PC-3 (cell line): ENCODE results near the gene ADORA2B.

ENCODE experiments used
- EZH2 ChIP-seq: fragments of 300-600 bp; sonication (generic); IDR thresholded peaks from one replicate; pipeline ENCODE4 v1.6.1; 2017; ENCODE audit warnings: antibody characterized with exemption, mild to moderate bottlenecking, low read length; ENCODE audit not compliant: unreplicated experiment
- EZH2phosphoT487 ChIP-seq: fragments of 300-600 bp; sonication (generic); IDR thresholded peaks from 2 replicates; pipeline ENCODE4 v1.6.1; 2018; ENCODE audit warnings: mild to moderate bottlenecking, antibody characterized with exemption, low read length, borderline replicate concordance
- TF ChIP-seq, protein P1 (sequence below): fragments of 300-600 bp; sonication (generic); conservative IDR thresholded peaks from 2 replicates; pipeline ENCODE4 v1.5.1; 2017; ENCODE audit warnings: antibody characterized with exemption, low read depth, mild to moderate bottlenecking, low read length

DNA sequence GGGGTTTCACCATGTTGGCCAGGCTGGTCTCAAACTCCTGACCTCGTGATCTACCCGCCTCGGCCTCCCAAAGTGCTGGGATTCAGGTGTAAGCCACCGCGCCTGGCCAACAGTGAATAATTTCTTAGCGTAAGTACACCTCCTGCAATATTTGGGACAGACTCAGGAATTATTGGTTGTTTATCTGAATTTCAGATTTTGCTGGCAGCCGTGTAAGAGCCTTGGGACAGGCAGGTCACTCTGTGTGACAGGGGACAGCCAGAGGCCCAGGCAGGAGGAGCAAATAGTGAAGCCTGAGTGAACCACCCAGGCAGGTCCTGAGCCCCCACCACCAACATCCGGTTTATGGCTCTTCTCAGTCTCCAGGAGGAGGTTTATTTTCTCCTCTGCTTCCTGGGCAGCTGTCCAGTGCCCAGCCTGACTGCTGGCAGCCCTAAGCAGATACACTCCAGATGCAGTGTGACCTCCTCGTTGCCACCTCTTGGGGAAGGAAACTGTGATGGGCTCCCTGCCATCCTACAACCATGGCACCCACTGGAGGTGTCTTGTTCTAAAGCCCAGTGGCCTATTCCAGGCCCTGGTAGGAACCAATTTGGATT, 26.2 kb upstream of the ADORA2B start:
- TF ChIP-seq, protein P1, sequence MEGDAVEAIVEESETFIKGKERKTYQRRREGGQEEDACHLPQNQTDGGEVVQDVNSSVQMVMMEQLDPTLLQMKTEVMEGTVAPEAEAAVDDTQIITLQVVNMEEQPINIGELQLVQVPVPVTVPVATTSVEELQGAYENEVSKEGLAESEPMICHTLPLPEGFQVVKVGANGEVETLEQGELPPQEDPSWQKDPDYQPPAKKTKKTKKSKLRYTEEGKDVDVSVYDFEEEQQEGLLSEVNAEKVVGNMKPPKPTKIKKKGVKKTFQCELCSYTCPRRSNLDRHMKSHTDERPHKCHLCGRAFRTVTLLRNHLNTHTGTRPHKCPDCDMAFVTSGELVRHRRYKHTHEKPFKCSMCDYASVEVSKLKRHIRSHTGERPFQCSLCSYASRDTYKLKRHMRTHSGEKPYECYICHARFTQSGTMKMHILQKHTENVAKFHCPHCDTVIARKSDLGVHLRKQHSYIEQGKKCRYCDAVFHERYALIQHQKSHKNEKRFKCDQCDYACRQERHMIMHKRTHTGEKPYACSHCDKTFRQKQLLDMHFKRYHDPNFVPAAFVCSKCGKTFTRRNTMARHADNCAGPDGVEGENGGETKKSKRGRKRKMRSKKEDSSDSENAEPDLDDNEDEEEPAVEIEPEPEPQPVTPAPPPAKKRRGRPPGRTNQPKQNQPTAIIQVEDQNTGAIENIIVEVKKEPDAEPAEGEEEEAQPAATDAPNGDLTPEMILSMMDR = no peak
- TF ChIP-seq EZH2 (no peak), EZH2phosphoT487 (no peak)
